K562 (cell line): ENCODE results near the gene SMARCB1. TPM values are rescaled to one million over a fixed set of nuclear protein-coding genes. Genes with fewer than 3 reads are reported as not detected.

Experiments used
- ARNT ChIP-seq, 2 experiments: fragments of 450-650 bp; IDR thresholded peaks; 2 replicates each; pipeline ENCODE4 v1.6.1; 2016; ENCODE audit warnings: mild to moderate bottlenecking in 1 of 2
- BCOR ChIP-seq: fragments of 450-650 bp; IDR thresholded peaks from 2 replicates; pipeline ENCODE4 v1.6.1; 2016
- JUN ChIP-seq, 2 experiments: sonication (generic) in 1 of 2; formaldehyde crosslinking in 1 of 2; IDR thresholded peaks; 2 replicates each; pipeline versions ENCODE4 v1.6.1 to v1.8.0; 2012 to 2022; ENCODE audit warnings: borderline replicate concordance in 2 of 2, mild to moderate bottlenecking in 2 of 2, improper control_type of control experiment in 1 of 2, low read depth in 1 of 2, low read length in 1 of 2, missing genetic modification reagents in 1 of 2
- NCOR1 ChIP-seq: fragments of 450-650 bp; IDR thresholded peaks from 2 replicates; pipeline ENCODE4 v1.6.1; 2016; ENCODE audit warnings: mild to moderate bottlenecking, moderate library complexity
- PHB ChIP-seq: fragments of 250-450 bp; sonication (Bioruptor Pico); IDR thresholded peaks from 2 replicates; pipeline ENCODE4 v1.5.0; 2021
- RAD21 ChIP-seq, 2 experiments: fragments of 250-450 bp in 1 of 2; fragments of 450-650 bp in 1 of 2; sonication (Bioruptor Pico) in 1 of 2; formaldehyde crosslinking in 1 of 2; IDR thresholded peaks in 1 of 2; conservative IDR thresholded peaks in 1 of 2; 2 replicates each; pipeline versions ENCODE4 v1.4.0 to v1.8.0; 2020 to 2022; ENCODE audit warnings: mild to moderate bottlenecking in 2 of 2, moderate library complexity in 1 of 2
- RFX7 ChIP-seq: fragments of 250-450 bp; sonication (Bioruptor Pico); IDR thresholded peaks from 2 replicates; pipeline ENCODE4 v1.5.1; 2021; ENCODE audit warnings: mild to moderate bottlenecking
- SP2 ChIP-seq: IDR thresholded peaks from 2 replicates; pipeline ENCODE4 v1.6.1; 2011; ENCODE audit warnings: mild to moderate bottlenecking, low read depth, low read length, moderate library complexity; ENCODE audit not compliant: poor library complexity, severe bottlenecking; ENCODE audit errors: extremely low read depth
- STAG1 ChIP-seq: sonication (generic); formaldehyde crosslinking; IDR thresholded peaks from 2 replicates; pipeline ENCODE4 v1.5.0; 2020; ENCODE audit warnings: missing genetic modification reagents, borderline replicate concordance
- TAL1 ChIP-seq: fragments of 450-650 bp; IDR thresholded peaks from 2 replicates; pipeline ENCODE4 v1.6.1; 2016; ENCODE audit warnings: mild to moderate bottlenecking
- TBL1XR1 ChIP-seq, 2 experiments: IDR thresholded peaks; 2 replicates each; pipeline ENCODE4 v1.6.1; 2012; ENCODE audit warnings: improper control_type of control experiment in 2 of 2, low read length in 2 of 2, mild to moderate bottlenecking in 1 of 2
- U2AF2 ChIP-seq: fragments of 200-400 bp; formaldehyde crosslinking; optimal IDR thresholded peaks from 2 replicates; pipeline ENCODE3; 2017; ENCODE audit warnings: low read depth, mild to moderate bottlenecking, low read length
- ZNF354B ChIP-seq: fragments of 250-450 bp; sonication (Bioruptor Pico); IDR thresholded peaks from 2 replicates; pipeline ENCODE4 v1.4.0; 2020
- polyA plus RNA-seq, 8 experiments: library from polyadenylated mRNA; depleted of rRNA in 4 of 8; stranded (reverse) in 5 of 8; unstranded in 3 of 8; fragments of >200 nt; fragmentation: Nextera tagmentation in 2 of 8; fragmentation: Illumina TruSeq in 1 of 8; extraction: Ambion mirVana in 2 of 8; extraction: Trizol in 1 of 8; gene quantifications; 2 replicates each; pipeline versions ENCODE4 v1.2.1 to v1.2.3, GENCODE V29; 2011 to 2014; ENCODE audit warnings: inconsistent platforms in 1 of 8, missing spikeins in 1 of 8
- total RNA-seq, 7 experiments: library from RNA; depleted of rRNA in 6 of 7; stranded (reverse); fragments of >200 nt in 6 of 7; fragmentation: Illumina TruSeq in 2 of 7; extraction: Trizol in 2 of 7; gene quantifications; 2 replicates each; pipeline versions ENCODE4 v1.2.1 to v1.2.3, GENCODE V29; 2011 to 2021; ENCODE audit warnings: low replicate concordance in 1 of 7
- TF ChIP-seq, protein P1 (sequence below): fragments of 450-650 bp; IDR thresholded peaks from 2 replicates; pipeline ENCODE4 v1.6.1; 2016; ENCODE audit warnings: mild to moderate bottlenecking
- TF ChIP-seq, protein P2 (sequence below), 3 experiments: IDR thresholded peaks in 2 of 3; conservative IDR thresholded peaks in 1 of 3; 2 replicates each; pipeline ENCODE4 v1.5.1; 2011 to 2012; ENCODE audit warnings: low read length in 3 of 3, mild to moderate bottlenecking in 3 of 3, control low read depth in 2 of 3, improper control_type of control experiment in 1 of 3, inconsistent platforms in 1 of 3, low read depth in 1 of 3, mixed read lengths in 1 of 3, moderate library complexity in 1 of 3; ENCODE audit not compliant: insufficient read depth in 2 of 3
- TF ChIP-seq, protein P3 (sequence below): fragments of 250-450 bp; sonication (Bioruptor Pico); IDR thresholded peaks from 2 replicates; pipeline ENCODE4 v1.6.1; 2021; ENCODE audit warnings: mild to moderate bottlenecking

Gene SMARCB1
- total and polyA plus RNA-seq, 9 of the 15 experiments (the other 6 are each of a cell fraction or from before 2014, with no cell fraction given), result 1.2 to 113 (median 65.4) TPM

DNA sequence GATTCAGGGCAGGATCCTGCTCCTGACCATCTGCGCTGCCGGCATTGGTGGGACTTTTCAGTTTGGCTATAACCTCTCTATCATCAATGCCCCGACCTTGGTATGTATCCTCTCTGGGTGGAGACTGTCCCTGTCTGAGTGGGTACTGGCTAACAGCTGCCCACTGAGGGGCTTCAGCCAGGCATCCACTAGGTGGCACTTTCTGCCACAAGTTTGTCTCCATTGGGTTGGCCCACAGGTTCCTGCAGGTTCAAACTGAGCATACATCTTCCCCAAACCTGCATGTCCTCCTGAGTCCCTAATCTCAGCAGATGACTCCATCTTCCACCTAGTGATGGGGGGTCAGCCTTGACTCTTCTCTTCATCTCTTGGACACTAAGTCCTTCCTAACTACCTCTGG lies 75.3 kb downstream of the SMARCB1 start (continued):
- TF ChIP-seq, protein P1, sequence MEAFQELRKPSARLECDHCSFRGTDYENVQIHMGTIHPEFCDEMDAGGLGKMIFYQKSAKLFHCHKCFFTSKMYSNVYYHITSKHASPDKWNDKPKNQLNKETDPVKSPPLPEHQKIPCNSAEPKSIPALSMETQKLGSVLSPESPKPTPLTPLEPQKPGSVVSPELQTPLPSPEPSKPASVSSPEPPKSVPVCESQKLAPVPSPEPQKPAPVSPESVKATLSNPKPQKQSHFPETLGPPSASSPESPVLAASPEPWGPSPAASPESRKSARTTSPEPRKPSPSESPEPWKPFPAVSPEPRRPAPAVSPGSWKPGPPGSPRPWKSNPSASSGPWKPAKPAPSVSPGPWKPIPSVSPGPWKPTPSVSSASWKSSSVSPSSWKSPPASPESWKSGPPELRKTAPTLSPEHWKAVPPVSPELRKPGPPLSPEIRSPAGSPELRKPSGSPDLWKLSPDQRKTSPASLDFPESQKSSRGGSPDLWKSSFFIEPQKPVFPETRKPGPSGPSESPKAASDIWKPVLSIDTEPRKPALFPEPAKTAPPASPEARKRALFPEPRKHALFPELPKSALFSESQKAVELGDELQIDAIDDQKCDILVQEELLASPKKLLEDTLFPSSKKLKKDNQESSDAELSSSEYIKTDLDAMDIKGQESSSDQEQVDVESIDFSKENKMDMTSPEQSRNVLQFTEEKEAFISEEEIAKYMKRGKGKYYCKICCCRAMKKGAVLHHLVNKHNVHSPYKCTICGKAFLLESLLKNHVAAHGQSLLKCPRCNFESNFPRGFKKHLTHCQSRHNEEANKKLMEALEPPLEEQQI, result no peak
- TF ChIP-seq PHB (CRISPR knock-in tag) (no peak), BCOR (no peak), RAD21 (CRISPR knock-in tag; conservative IDR thresholded peaks at IDR 0.05 in 1 of 2, IDR thresholded peaks at IDR 0.05 in 1 of 2) (peak; percentile 28 to 62; a peak in 3 of 4 replicates), ZNF354B (CRISPR knock-in tag) (no peak), U2AF2 (no peak), TBL1XR1 (IDR thresholded peaks at IDR 0.05; ENCODE audit: low read length in 2 of 2) (no peak), RFX7 (CRISPR knock-in tag) (no peak), NCOR1 (no peak), JUN (IDR thresholded peaks at IDR 0.05; ENCODE audit: borderline replicate concordance, low read depth, low read length) (no peak), JUN (CRISPR knock-in tag; IDR thresholded peaks at IDR 0.05; ENCODE audit: borderline replicate concordance) (no peak), ARNT (IDR thresholded peaks at IDR 0.05) (no peak), TAL1 (no peak), SP2 (no peak), STAG1 (peak; percentile 46; the same call in 1 of the 2 replicates)
- TF ChIP-seq, protein P2, sequence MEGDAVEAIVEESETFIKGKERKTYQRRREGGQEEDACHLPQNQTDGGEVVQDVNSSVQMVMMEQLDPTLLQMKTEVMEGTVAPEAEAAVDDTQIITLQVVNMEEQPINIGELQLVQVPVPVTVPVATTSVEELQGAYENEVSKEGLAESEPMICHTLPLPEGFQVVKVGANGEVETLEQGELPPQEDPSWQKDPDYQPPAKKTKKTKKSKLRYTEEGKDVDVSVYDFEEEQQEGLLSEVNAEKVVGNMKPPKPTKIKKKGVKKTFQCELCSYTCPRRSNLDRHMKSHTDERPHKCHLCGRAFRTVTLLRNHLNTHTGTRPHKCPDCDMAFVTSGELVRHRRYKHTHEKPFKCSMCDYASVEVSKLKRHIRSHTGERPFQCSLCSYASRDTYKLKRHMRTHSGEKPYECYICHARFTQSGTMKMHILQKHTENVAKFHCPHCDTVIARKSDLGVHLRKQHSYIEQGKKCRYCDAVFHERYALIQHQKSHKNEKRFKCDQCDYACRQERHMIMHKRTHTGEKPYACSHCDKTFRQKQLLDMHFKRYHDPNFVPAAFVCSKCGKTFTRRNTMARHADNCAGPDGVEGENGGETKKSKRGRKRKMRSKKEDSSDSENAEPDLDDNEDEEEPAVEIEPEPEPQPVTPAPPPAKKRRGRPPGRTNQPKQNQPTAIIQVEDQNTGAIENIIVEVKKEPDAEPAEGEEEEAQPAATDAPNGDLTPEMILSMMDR (IDR thresholded peaks at IDR 0.05 in 2 of 3, conservative IDR thresholded peaks at IDR 0.05 in 1 of 3; ENCODE audit: insufficient read depth in 2 of 3, low read depth in 1 of 3, low read length in 3 of 3), result peak; percentile 66 to 76 (median 75)
- TF ChIP-seq, protein P3, sequence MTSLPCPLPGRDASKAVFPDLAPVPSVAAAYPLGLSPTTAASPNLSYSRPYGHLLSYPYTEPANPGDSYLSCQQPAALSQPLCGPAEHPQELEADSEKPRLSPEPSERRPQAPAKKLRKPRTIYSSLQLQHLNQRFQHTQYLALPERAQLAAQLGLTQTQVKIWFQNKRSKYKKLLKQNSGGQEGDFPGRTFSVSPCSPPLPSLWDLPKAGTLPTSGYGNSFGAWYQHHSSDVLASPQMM (CRISPR knock-in tag), result no peak
